Amniotic epithelial cell (primary cell): ENCODE data around the gene FAM200B.

Experiments used
- DNase-seq: peaks from one replicate; pipeline ENCODE4 v3.0.0-alpha.2; 2010; ENCODE audit warnings: low read depth

The FAM200B gene

GRCh38 chr4:15681372-15682241 is at the start of gene FAM200B:
Gene FAM200B, plus strand, starts transcription at chr4:15681827. Its CDS starts 5,151 bp downstream, at chr4:15686978.
- DNase-seq, result peak; percentile 96

- DNase-seq, result no peak
Observed at GRCh38 chr4:15636818-15637217, 44.8 kb upstream of the FAM200B start.

GRCh38 chr4:15638418-15638817 is 43.2 kb upstream of the FAM200B start:
- DNase-seq, result no peak

- no peak for DNase-seq
Observed at GRCh38 chr4:15648600-15648999, 33.0 kb upstream of the FAM200B start.

- peak; percentile 68 for DNase-seq
Observed at GRCh38 chr4:15649914-15650545, 31.6 kb upstream of the FAM200B start.

GRCh38 chr4:15651676-15652075 is 30.0 kb upstream of the FAM200B start:
- no peak for DNase-seq

- DNase-seq, result no peak
Observed at GRCh38 chr4:15652191-15652590, 29.4 kb upstream of the FAM200B start.

GRCh38 chr4:15652841-15653240 is 28.8 kb upstream of the FAM200B start:
- no peak for DNase-seq

GRCh38 chr4:15653420-15653819 is 28.2 kb upstream of the FAM200B start:
- DNase-seq, result no peak

GRCh38 chr4:15653864-15654592 is 27.6 kb upstream of the FAM200B start:
- peak; percentile 66 for DNase-seq

- DNase-seq, result no peak
Observed at GRCh38 chr4:15654593-15655222, 26.9 kb upstream of the FAM200B start.

- DNase-seq, result peak; percentile 80
Observed at GRCh38 chr4:15655223-15656037, 26.2 kb upstream of the FAM200B start, which contains the start of gene FBXL5. Gene FBXL5, minus strand, starts transcription at chr4:15655357. Its CDS starts 70 bp downstream, at chr4:15655287.

- DNase-seq, result peak; percentile 45
Observed at GRCh38 chr4:15656038-15656470, 25.6 kb upstream of the FAM200B start.

GRCh38 chr4:15657366-15657765 is 24.3 kb upstream of the FAM200B start:
- DNase-seq, result no peak

GRCh38 chr4:15658136-15658770 is 23.4 kb upstream of the FAM200B start:
- no peak for DNase-seq

GRCh38 chr4:15658781-15659180 is 22.8 kb upstream of the FAM200B start:
- no peak for DNase-seq

GRCh38 chr4:15659768-15660570 is 21.7 kb upstream of the FAM200B start:
- DNase-seq, result peak; percentile 84

- DNase-seq, result peak; percentile 46
Observed at GRCh38 chr4:15665753-15666365, 15.8 kb upstream of the FAM200B start.

- no peak for DNase-seq
Observed at GRCh38 chr4:15667006-15667405, 14.6 kb upstream of the FAM200B start.
